GM18517 (cell line): ENCODE data around the gene TEDDM1.
"Not testable (repeated sequence)": the region's sequence is repeated elsewhere in the genome, so short reads cannot be mapped to it uniquely, and the experiment has no call there.

Experiments used
- ATAC-seq: cut with Tn5 transposase; IDR thresholded peaks from one replicate; pipeline ENCODE4 v1.9.1; 2021; ENCODE audit warnings: mild to moderate bottlenecking, moderate library complexity; ENCODE audit not compliant: unreplicated experiment

Gene TEDDM1

DNA sequence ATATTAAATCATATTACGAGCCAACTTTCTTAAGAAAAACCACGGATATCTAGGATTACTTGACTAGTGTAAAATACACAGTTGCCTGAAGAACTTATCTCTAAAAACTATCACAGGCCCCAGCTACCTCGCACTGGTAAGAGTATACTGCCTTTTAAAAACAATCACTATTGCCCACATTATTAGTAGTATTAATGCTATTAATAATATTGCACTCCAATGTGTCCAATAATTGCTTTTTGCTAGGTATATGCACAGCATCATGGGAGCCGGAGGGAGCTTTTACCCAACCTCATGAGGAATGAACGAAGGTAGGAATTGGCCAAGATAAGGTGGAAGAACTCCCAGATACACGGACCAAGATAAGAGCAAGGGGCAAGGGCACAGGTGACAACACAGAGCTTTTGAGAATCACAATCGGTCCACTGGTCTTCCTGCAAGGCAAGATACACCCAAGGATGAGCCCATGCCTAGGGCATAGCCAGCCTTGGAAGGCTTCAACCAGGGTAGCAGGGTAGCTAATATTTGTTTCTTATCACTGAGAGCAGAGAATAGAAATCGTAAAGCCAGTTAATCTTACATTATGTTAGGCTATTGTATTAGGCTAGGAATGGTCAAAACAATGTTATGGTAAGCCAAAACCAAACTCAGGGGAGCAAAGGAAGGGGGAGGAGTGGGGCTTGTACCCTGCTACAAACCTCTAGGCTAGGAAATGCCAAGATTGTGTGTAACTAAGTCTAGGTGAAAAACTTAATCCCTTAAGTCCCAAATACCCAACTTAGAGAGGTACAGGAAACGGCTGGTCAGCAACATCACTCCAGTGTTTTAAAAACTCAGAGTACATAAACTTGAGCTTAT lies 18.3 kb downstream of the TEDDM1 start:
- ATAC-seq, result no peak

DNA sequence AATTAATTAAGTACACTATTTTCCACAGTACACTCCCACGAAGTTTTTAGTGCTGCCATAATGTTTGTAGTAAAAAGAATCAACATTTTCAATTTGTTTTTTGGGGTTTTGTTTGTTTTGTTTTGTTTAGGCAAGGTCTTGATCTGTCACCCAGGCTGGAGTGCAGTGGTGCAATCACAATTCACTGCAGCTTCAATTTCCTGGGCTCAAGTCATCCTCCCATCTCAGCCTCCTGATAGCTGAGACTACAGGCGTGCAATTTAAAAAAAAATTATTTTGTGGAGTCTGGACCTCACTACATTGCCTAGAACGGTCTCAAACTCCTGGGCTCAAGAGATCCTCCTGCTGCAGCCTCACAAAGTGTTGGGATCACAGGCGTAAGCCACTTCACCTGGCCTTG lies 20.3 kb downstream of the TEDDM1 start:
- ATAC-seq, result no peak

DNA sequence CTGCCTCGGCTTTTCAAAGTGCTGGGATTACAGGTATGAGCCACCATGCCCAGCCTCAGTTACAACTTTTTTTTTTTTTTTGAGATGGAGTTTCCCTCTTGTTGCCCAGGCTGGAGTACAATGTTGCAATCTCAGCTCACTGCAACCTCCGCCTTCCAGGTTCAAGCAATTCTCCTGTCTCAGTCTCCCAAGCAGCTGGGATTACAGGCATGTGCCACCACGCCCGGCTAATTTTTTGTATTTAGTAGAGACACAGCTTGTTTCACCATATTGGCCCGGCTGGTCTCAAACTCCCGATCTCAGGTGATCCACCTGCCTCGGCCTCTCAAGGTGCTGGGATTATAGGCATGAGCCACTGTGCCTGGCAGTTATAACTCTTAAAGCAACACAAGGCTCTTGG lies 20.7 kb downstream of the TEDDM1 start:
- not testable (repeated sequence) for ATAC-seq

DNA sequence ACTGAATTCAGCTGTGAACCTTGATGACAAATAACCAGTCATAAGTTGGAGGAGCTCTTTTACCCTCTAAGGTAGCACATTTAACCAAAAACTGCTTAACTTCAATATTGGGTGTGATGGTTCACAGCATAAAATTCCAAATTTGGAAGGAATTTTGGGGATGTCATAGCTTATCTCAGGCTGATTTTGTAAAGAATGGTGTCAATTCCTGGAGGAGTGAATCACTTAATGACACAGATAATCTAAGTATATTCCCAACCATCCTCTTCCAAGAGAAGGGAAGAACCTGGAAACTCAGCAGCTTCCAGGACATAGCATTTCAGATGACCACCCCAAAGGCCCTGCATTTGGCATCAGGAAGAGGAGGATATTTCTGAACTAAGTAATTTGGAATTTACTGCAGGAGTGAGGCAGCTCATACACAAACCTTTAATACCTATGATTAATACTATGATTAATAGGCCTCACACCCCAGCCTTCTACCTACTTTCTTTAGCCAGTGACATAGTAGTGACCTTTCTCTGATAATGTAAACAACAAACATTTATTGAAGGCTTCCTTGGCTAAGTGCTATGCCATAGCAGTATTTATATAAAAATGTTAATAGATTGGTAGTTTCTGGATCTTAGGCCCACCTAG lies 23.4 kb downstream of the TEDDM1 start:
- no peak for ATAC-seq

DNA sequence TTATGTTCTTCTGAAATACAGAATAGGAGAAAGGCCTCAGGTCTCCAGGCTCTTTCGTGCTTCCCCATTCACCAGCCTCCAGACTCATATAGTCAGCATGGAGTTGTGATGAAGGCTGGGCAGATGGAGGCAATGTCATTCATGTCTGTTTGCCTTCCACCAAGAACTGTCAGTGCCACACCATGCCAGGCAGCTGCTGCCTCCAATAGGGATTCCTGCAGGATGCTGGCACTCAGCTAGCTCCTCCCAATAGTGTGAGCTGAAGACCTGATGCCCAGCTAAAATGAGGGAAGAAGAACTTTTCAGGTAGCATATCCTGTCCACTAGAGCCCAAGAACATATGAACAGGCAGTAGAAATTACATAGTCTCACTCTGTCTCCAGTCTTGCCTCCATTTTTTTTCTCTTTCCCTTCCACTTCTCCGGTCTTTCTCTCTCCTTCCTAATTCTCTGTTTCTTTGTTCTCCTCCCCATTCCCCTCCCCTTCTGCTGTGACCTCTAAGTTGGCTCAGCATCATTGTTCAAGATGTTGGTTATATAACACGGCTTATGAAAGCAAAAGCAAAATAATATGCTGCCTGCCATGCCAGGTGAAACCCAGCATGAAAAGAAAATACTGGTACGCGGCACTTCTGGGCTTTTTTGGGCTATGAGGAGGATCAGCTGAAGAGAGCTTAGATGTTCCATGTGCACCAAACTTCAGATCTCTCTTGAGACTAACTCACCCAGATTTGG lies 26.2 kb downstream of the TEDDM1 start:
- no peak for ATAC-seq

DNA sequence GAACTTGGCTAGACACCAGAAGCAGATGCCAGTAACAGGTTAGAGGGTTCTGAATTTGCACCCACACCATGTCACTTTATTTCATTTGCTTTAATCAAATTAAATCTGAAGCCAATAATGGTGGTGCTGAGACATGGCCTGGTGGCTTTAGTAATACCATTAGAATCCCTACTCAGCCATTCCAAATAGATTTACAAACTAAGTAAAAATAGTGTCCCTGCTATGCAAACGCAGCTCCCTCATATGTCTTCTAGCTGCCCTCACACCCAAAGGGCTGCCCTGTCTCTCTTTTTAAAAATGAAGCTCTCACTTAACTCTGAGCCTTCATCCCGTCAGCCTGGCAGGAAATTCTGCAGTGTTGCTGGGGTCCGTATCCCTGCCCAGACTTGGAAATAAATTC lies 29.9 kb downstream of the TEDDM1 start:
- ATAC-seq, result no peak

DNA sequence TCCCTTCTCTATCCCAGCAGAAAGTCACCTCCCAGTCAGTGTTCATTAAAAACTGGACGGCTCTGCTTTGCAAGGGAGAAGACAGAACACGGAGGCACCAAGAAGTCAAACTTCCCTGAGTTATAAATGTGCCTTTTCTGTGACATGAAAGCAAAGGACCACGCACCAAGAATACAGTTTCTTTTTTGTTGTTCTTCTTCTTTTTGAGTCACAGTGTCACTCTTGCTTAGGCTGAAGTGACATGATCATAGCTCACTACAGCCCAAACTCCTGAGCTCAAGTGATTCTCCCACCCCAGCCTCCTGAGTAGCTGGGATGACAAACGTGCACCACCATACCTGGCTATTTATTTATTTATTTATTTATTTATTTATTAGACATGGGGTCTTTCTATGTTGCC lies 31.6 kb downstream of the TEDDM1 start:
- ATAC-seq, result no peak

DNA sequence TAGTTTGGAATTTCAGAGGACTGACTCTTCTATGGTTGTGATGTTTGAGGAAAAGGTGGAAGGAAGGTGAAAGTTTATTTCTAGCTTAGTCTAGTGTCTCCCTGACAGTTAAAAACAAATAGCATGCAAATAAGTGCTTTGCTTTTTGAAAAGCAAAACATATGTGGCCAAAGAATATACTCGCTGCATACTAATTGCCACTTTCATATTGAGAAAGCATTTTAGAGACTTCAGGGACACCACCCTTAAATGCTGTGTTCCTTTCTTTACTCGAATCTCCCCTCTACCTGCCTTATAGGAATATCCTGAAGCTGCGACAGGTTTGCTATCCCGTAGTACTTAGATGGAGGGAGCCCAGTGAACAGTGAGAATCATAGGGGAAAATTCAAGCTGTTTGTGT lies 32.1 kb downstream of the TEDDM1 start:
- no peak for ATAC-seq

DNA sequence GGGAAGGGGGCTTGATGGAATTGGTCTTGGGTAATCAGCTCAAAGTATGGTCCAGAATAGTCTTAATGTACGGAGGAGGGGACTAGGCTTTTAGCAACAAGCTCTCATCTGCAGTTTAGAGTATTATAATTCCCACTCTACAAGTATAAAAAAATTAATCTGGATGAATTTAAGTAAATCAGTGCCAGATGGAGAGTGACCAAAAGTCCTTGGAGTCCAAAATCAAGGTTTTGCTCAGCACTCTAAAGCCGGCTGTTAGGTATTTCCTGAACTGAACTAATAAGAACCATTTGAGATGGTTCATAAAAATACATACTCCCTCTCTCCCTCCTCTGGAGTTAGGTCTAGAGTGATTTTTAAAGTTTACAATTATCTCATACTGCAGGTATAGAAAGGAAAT lies 32.5 kb downstream of the TEDDM1 start:
- no peak for ATAC-seq

DNA sequence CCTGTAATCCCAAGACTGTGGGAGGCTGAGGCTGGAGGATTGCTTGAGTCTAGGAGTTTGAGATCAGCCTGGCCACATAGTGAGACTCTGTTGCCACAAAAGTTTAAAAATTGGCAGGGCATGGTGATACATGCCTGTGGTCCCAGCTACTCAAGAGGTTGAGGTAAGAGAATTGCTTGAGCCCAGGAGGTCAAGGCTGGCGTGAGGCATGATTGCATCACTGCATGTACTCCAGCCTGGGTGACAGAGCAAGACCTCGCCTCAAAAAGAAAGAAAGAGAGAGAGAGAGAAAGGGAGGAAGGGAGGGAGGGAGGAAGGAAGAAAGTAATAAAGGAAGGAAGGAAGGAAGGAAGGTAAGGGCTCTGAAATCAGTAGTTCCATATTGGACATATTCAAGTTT lies 33.9 kb downstream of the TEDDM1 start:
- ATAC-seq, result no peak

DNA sequence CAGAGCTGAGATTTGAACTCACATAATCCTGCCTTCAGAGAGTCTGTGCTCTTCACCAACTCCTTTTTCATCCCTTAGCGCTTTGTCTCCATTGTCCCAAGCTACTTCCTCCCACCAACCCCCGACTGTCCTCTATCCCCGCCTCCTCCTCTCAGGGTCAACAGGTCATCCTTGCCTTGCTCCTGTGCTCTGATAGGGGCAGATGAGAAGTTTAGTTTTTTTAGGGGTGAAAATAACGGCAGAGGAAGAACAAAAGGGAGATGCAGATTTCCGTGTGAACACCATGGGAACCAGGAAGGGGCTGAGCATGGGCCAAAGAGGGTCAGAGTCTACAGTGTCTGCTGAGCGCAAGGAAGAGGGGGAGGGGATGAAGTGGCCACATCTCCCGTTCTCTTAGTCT lies 40.8 kb downstream of the TEDDM1 start:
- ATAC-seq, result no peak

DNA sequence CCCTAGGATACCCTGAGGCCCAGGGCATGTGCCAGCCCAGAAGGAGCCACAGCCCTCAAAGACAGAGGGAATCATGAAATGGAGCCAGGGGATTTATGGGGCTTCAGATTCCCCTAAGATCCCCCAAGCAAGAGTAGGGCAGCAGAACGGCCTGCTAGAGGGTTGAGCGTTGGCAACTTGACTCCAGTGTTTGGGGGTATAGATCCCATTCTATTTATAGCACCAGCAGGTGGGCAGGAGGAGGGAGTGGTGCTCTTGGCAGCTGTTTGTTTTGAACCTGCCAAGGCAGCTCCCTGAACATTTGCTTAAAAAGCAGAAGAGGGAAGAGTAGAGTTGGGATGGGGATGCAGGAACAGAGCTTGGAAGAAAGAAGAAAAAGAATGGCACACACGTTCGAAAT lies 42.6 kb downstream of the TEDDM1 start:
- ATAC-seq, result no peak

DNA sequence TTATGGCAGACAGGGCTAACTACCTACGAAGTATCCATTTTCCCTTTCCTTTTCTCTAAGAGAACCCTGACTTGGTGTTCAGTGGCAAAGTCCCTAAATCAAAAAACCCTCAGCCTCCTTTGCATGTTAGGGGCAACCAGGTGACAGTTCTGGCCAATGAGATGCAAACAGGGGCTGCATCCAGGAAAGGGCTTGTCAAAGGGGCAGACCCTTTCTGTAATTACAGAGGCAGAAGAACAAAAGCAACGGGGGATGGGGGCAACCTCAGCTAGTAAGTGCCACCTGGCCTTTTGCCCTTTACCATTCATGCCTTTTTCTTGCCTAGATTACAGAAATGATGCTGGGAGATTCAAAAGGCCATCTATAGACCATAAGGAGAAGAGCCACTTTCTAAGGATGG lies 43.3 kb downstream of the TEDDM1 start:
- ATAC-seq, result no peak

DNA sequence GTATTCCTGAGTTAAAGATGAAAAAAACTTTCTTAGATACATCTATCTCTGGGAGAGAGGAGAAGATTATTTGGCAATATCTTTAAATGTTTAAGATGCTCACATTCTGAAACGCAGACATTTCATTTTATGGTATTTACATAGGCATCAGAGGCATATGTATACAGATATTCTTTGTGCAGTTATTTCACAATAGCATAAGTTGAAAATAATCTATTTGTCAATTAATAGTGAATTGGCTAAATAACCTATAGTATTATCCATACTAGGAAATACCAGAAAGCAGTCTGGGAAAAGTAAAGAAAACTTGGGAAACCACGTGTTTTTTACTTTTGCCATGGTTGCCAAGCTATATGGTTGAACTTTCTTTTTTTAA lies 44.8 kb downstream of the TEDDM1 start:
- ATAC-seq, result no peak

DNA sequence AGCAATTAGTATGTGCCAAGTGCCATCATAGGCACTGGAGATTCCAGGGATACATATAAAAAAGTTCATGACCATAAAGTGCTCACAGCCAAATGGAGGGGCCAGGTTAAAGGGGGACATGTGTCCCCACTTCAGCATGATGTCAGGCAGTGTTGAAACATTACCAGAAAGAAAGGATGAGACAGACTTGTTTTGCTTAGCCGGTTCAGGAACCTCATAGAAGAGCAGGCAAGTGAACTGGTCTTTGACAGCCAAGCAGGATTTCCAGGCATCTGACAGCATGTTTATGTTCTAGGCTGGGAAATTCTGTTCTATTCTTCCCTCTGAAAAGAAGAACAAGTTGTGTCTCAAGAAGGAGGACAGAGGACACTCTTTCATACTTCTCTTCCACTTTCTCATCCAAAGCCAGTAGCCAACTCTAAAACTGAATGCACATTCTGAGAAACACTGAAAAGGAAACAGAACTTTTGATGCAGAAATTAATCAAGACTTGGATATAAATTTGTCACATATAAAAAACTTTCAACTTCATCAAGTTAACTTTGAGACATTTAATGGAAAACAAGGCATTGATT lies 48.6 kb downstream of the TEDDM1 start:
- ATAC-seq, result no peak

DNA sequence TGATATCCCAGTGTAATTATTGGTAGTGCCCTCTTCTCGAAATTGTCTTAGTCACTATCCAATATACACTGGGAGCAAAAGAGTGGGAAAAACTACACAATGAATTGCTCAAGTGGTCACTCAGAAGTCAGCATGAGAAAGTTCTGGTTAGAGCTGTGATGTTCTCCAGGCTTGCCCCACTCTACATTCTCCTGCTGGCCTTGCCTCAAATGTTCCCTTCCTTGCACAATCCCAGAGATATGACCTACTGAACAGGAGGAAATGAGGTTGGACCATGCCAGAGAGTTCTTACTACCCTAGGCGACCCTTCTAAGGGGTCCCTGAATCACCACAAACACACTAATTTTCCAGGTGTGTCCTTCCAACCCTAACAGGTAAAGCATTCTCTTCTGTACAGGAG lies 49.6 kb downstream of the TEDDM1 start:
- ATAC-seq, result no peak

DNA sequence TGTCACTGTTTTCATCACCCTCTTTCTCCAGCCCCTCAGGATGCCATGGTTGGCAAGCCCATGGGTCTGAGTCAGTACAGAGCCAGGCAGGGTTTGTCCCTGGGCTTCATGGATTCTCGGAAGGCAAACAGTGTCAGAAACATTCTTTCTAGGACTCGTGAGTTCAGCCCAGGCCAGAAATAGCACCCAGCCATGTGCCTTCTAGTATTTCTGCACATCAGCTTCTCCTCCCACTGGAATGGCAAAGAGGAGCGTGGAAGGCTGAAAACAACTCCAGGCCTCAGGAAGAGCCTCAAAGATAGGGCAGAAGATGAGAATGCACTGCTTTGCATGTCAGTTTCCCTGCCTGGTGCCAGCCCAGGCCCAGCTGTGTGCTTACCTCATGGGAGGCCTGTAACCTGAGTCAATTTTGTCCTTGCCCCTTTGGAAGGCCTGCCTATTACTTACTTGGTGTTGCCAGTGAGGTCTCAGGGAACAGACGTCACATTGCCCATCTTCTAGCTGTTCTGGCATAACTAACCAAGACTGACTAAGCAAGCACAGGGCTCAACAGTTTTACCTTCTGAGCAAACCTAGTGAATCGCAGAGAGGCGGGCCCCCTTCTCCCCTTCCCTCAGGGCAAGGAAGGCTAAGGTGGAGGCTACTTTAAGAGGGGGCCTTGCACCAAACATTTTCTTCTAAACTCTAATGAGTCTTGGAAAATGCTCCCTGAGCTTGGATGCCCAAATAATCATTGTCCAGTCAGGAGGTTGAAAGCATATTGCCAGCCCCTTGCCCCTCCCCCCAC lies 51.3 kb downstream of the TEDDM1 start:
- ATAC-seq, result no peak
